PC-9 (cell line): ENCODE results near the gene E2F1. TPM values are rescaled to one million over a fixed set of nuclear protein-coding genes. Genes with fewer than 3 reads are reported as not detected.

Experiments used
- BruUV-seq: library from RNA; stranded (reverse); fragments of 400-500 nt; replicated peaks from 2 replicates; lab custom pipeline; 2021; lab: Mats Ljungman, UMichigan
- CTCF ChIA-PET: fragments of 300-600 bp; sonication (Branson Sonifier 250); formaldehyde crosslinking; loops from one replicate; lab custom pipeline; 2022; ENCODE audit warnings: antibody characterized with exemption; lab: Charles Lee
- POLR2A ChIA-PET: fragments of 300-600 bp; sonication (Branson Sonifier 250); formaldehyde crosslinking; loops from one replicate; lab custom pipeline; 2022; ENCODE audit warnings: antibody characterized with exemption; ENCODE audit not compliant: unreplicated experiment; lab: Charles Lee
- DNase-seq, 2 experiments: peaks; one replicate each; pipeline versions ENCODE4 v3.0.0 to v3.0.0-alpha.2; 2015 to 2022; ENCODE audit warnings: mixed read lengths in 1 of 2
- H2AFZ ChIP-seq: fragments of 200-600 bp; sonication (generic); 2 replicates; pipeline ENCODE4 v1.8.1; 2017; ENCODE audit warnings: antibody characterized with exemption
- H3F3A ChIP-seq: fragments of 200-600 bp; sonication (generic); 2 replicates; pipeline ENCODE4 v1.8.1; 2017; ENCODE audit warnings: antibody characterized with exemption, mild to moderate bottlenecking, low read depth; ENCODE audit not compliant: insufficient read depth
- H3K27ac ChIP-seq: fragments of 200-600 bp; sonication (generic); 2 replicates; pipeline ENCODE4 v1.6.1; 2016; ENCODE audit warnings: mixed run types
- H3K27me3 ChIP-seq: fragments of 200-600 bp; sonication (generic); 2 replicates; pipeline ENCODE4 v1.6.1; 2016; ENCODE audit warnings: low read depth, mixed run types; ENCODE audit not compliant: insufficient read depth
- H3K36me3 ChIP-seq: fragments of 200-600 bp; sonication (generic); 2 replicates; pipeline ENCODE4 v1.6.1; 2016; ENCODE audit warnings: low read depth, mixed run types
- H3K4me1 ChIP-seq: fragments of 200-600 bp; sonication (generic); replicated peaks from 2 replicates; pipeline ENCODE4 v1.6.1; 2016; ENCODE audit warnings: mixed run types; ENCODE audit not compliant: insufficient read depth
- H3K4me2 ChIP-seq: fragments of 200-600 bp; sonication (generic); 2 replicates; pipeline ENCODE4 v1.6.1; 2017; ENCODE audit warnings: mixed run types
- H3K4me3 ChIP-seq: fragments of 200-600 bp; sonication (generic); 2 replicates; pipeline ENCODE4 v1.6.1; 2016; ENCODE audit warnings: mixed run types
- H3K79me2 ChIP-seq: fragments of 200-600 bp; sonication (generic); 2 replicates; pipeline ENCODE4 v1.6.1; 2017; ENCODE audit warnings: low read depth, mixed run types
- H3K9me2 ChIP-seq: fragments of 200-600 bp; sonication (generic); 2 replicates; pipeline ENCODE4 v1.8.1; 2017; ENCODE audit warnings: mild to moderate bottlenecking; ENCODE audit not compliant: insufficient read depth
- H3K9me3 ChIP-seq: fragments of 200-600 bp; sonication (generic); 2 replicates; pipeline ENCODE4 v1.8.1; 2016; ENCODE audit warnings: low read depth; ENCODE audit not compliant: insufficient read depth
- H4K20me1 ChIP-seq: fragments of 200-600 bp; sonication (generic); 2 replicates; pipeline ENCODE4 v1.8.1; 2017; ENCODE audit not compliant: insufficient read depth
- CTCF ChIP-seq: fragments of 200-600 bp; sonication (generic); conservative IDR thresholded peaks from 2 replicates; pipeline ENCODE4 v1.6.1; 2017; ENCODE audit warnings: mixed run types, antibody characterized with exemption, mild to moderate bottlenecking, moderate library complexity
- EZH2 ChIP-seq: fragments of 200-600 bp; sonication (generic); IDR thresholded peaks from 2 replicates; pipeline ENCODE4 v1.8.0; 2017; ENCODE audit warnings: antibody characterized with exemption, low read depth
- intact Hi-C: fragments of 100-400 bp; cut with micrococcal nuclease; formaldehyde crosslinking; loops from one replicate; pipeline ENCODE4 v1.10.0; 2022; ENCODE audit not compliant: unreplicated experiment
- total RNA-seq: library from RNA; stranded (reverse); gene quantifications from 2 replicates; pipeline ENCODE4 v1.2.3, GENCODE V29; 2021

The E2F1 gene
- total RNA-seq, 1 experiment from 2014 or later, result 31.5 TPM

DNA sequence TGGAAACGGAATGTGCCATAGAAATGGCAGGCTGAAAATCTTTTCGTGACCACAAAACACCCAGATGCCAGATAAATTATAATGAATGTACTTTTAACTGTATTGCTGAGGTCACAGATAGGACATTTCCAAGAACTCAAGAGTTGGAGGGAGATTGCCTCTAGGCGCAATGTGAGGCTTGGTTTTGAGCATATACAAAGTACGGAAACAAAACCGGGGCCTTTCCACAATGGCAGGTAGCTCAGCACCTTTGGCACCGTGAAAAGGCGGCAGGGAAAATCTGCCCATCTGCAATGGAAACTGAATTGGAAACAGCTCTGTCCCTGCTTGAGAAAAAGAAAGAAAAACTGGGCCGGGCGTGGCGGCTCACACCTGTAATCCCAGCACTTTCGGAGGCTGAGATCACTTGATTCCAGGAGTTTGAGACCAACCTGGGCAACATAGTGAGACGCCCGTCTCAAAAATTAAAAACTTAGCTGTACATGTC lies 34.6 kb downstream of the E2F1 start:
- Histone ChIP-seq H3K4me2 (peak overlapping the region; percentile 48), H3K79me2 (no peaks in the 10 kb centered on the region), H3K9me3 (no peaks in the 10 kb centered on the region), H3K27me3 (no peaks in the 10 kb centered on the region), H3F3A (peaks cover 32% of the 10 kb centered on the region), H4K20me1 (no peaks in the 10 kb centered on the region), H3K9me2 (no peaks in the 10 kb centered on the region), H3K27ac (no peak overlapping the region), H2AFZ (no peak overlapping the region), H3K36me3 (no peaks in the 10 kb centered on the region), H3K4me3 (no peak overlapping the region), H3K4me1 (peaks cover 48% of the 10 kb centered on the region)
- TF ChIP-seq EZH2 (no peak), CTCF (no peak)
- ChIA-PET CTCF (interaction anchor here (0.5 kb wide), 1 partner anchor 473 kb away, joined by 3 read pairs; no protein-coding TSS in a partner anchor), POLR2A (interaction anchor here (0.6 kb wide), 1 partner anchor 135 kb away, joined by 14 read pairs; no protein-coding TSS in a partner anchor)
- intact Hi-C loops, result loop anchor here (2.0 to 5.0 kb wide), 2 partner anchors 195 to 249 kb away; partner anchors contain the start of gene CDK5RAP1
- BruUV-seq, result TSS peak; percentile 5
- no peak for DNase-seq

DNA sequence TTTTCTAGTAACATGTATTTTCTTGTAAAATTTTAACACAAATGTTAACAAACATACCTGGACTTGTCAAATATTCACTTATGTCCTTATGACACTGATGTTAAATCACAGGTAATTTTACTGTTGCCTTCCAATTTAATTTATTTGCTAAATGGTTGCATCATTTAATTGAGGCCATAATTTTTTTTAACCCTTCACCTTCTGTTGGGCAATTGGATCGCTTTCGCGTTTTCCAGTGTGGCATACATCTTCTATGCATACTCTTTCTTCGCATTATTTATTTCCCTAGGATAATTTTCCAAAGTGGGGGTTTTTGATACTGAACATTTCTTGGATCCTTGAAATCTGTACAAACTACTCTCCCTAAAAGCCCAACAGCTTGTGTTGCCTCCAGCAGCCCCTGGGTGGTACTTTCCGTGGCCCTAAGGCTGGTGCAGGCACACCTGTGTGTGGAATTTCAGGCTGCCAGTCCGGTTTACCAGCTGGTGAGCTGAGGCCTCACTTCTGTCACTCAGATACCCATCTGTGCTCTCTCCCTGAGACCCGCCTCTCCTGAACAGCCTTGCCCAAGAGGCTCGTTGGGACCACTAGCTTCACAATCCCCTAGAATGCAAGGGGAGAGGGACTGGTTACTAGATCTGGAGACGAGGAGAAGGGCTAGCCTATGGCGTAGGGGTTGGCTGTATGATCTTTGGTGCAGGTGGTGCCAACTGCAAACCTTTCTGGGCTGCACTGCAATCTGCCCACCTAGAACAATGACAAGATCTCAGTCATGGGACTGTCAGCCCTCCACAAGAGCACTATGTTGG lies 35.2 kb downstream of the E2F1 start:
- no peaks in the 10 kb centered on the region for H3K9me3 ChIP-seq
- peaks cover 48% of the 10 kb centered on the region for H3K4me1 ChIP-seq
- H3F3A ChIP-seq, result peaks cover 32% of the 10 kb centered on the region
- H3K27me3 ChIP-seq, result no peaks in the 10 kb centered on the region
- peak overlapping the region; percentile 48 for H3K4me2 ChIP-seq
- intact Hi-C loops, result loop anchor here (2.0 to 5.0 kb wide), 2 partner anchors 194 to 249 kb away; partner anchors contain the start of gene CDK5RAP1
- no peak overlapping the region for H3K4me3 ChIP-seq
- H3K27ac ChIP-seq, result no peak overlapping the region
- TF ChIP-seq CTCF (0 out of 2 replicates have a peak, but pooled peaks have one; percentile 25), EZH2 (no peak)
- no TSS peak for BruUV-seq
- no peaks in the 10 kb centered on the region for H3K36me3 ChIP-seq
- ChIA-PET POLR2A (no interaction called here), CTCF (interaction anchor here (0.5 to 0.6 kb wide), 2 partner anchors 193 to 472 kb away, joined by 4 to 5 read pairs; no protein-coding TSS in a partner anchor)
- H4K20me1 ChIP-seq, result no peaks in the 10 kb centered on the region
- no peaks in the 10 kb centered on the region for H3K79me2 ChIP-seq
- peak; percentile 81 to 82 for DNase-seq
- H3K9me2 ChIP-seq, result no peaks in the 10 kb centered on the region
- no peak overlapping the region for H2AFZ ChIP-seq

DNA sequence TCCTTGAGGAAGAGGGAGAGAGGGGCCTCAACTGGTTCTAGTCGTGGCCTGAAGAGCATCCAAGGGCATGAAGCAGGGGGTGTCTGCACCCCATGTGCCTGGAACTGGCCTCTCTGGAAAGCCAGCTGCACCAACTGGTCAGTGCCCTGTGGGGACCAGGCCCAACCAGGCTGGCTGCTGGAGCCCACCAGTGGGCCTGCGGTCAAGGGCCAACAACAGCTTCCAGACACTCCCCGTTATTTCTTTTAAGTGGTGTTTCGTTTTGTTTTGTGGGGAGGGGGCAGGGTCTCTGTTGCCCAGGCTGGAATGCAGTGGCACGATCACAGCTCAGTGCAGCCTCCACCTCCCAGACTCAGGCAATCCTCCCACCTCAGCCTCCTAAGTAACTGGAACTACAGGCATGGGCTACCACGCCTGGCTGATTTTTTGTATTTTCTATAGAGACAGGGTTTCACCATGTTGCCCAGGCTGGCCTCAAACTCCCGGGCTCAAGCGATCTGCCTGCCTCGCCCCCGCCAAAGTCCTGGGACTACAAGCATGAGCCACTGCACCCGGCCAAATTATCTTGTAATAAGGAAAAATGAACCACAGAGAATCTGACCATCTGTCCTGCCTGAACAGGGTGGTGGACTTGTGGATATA lies 36.0 kb downstream of the E2F1 start:
- H3K27ac ChIP-seq, result no peak overlapping the region
- peaks cover 32% of the 10 kb centered on the region for H3F3A ChIP-seq
- H3K27me3 ChIP-seq, result no peaks in the 10 kb centered on the region
- H3K4me1 ChIP-seq, result peaks cover 44% of the 10 kb centered on the region
- DNase-seq, result no peak
- TF ChIP-seq EZH2 (no peak), CTCF (no peak)
- H3K9me2 ChIP-seq, result no peaks in the 10 kb centered on the region
- POLR2A ChIA-PET, result interaction anchor here (0.7 kb wide), 1 partner anchor 82 kb away, joined by 3 read pairs; no protein-coding TSS in a partner anchor
- no peak overlapping the region for H2AFZ ChIP-seq
- no peak overlapping the region for H3K4me3 ChIP-seq
- BruUV-seq, result no TSS peak
- peak overlapping the region; percentile 48 for H3K4me2 ChIP-seq
- H3K79me2 ChIP-seq, result no peaks in the 10 kb centered on the region
- no peaks in the 10 kb centered on the region for H3K36me3 ChIP-seq
- CTCF ChIA-PET, result interaction anchor here (0.5 to 0.6 kb wide), 2 partner anchors 193 to 473 kb away, joined by 4 to 5 read pairs; no protein-coding TSS in a partner anchor
- intact Hi-C loops, result loop anchor here (2.0 to 5.0 kb wide), 2 partner anchors 193 to 248 kb away; partner anchors contain the start of gene CDK5RAP1
- no peaks in the 10 kb centered on the region for H4K20me1 ChIP-seq
- no peaks in the 10 kb centered on the region for H3K9me3 ChIP-seq
